HepG2 (cell line): Measurements from ENCODE around the gene IL1A. TPM values are rescaled to one million over a fixed set of nuclear protein-coding genes. Genes with fewer than 3 reads are reported as not detected.

Experiments
- ATAC-seq: fragments of 200-7000 bp; cut with Tn5 transposase; 3 replicates; pipeline ENCODE4 v1.9.1; 2020; ENCODE audit warnings: mild to moderate bottlenecking, moderate library complexity
- BruUV-seq: library from RNA; stranded (reverse); fragments of 400-500 nt; replicated peaks from 2 replicates; lab custom pipeline; 2021; lab: Mats Ljungman, UMichigan
- CTCF ChIA-PET: fragments of 300-600 bp; formaldehyde crosslinking; extraction: SDS; loops from one replicate; lab custom pipeline; 2021; ENCODE audit warnings: low total read pairs, inconsistent platforms, low intra/inter-chr PET ratio; lab: Yijun Ruan, JAX
- POLR2A ChIA-PET: fragments of 350-600 bp; sonication (Branson Sonifier 250); formaldehyde crosslinking; loops from one replicate; lab custom pipeline; 2020; ENCODE audit warnings: antibody characterized with exemption, inconsistent platforms; lab: Yijun Ruan, JAX
- DNase-seq: peaks from one replicate; pipeline ENCODE4 v3.0.0-alpha.2; 2015; ENCODE audit warnings: low spot score
- FAIRE-seq: peaks from 3 replicates; lab custom pipeline; 2011; peaks lifted over from hg19 to GRCh38; lab: Jason Lieb, UNC
- H2AFZ ChIP-seq: one replicate; pipeline ENCODE4 v1.6.1; 2011; ENCODE audit warnings: low read length, inconsistent platforms
- H3K27ac ChIP-seq: fragments of 300-600 bp; 3 replicates; pipeline ENCODE4 v1.8.0; 2011; ENCODE audit warnings: mixed run types, mild to moderate bottlenecking, mixed read lengths, low read length, inconsistent platforms; ENCODE audit not compliant: insufficient read depth; ENCODE audit errors: extremely low read length
- H3K27me3 ChIP-seq, 2 experiments: fragments of 200-600 bp in 1 of 2; 2 replicates in 1 of 2; 3 replicates in 1 of 2; pipeline versions ENCODE4 v1.6.0 to v1.8.0; 2011; ENCODE audit warnings: low read length in 2 of 2, mild to moderate bottlenecking in 2 of 2, moderate library complexity in 2 of 2, inconsistent platforms in 1 of 2; ENCODE audit not compliant: insufficient read depth in 2 of 2, control insufficient read depth in 1 of 2
- H3K36me3 ChIP-seq, 2 experiments: fragments of 200-600 bp in 1 of 2; replicated peaks in 1 of 2; 2 replicates in 1 of 2; 3 replicates in 1 of 2; pipeline versions ENCODE4 v1.5.1 to v1.8.0; 2011; ENCODE audit warnings: low read length in 2 of 2, inconsistent platforms in 1 of 2; ENCODE audit not compliant: insufficient read depth in 2 of 2, control insufficient read depth in 1 of 2
- H3K4me1 ChIP-seq: 2 replicates; pipeline ENCODE4 v1.5.1; 2012; ENCODE audit warnings: low read length, inconsistent platforms; ENCODE audit not compliant: insufficient read depth
- H3K4me2 ChIP-seq: 2 replicates; pipeline ENCODE4 v1.6.0; 2011; ENCODE audit warnings: low read depth, low read length, inconsistent platforms
- H3K4me3 ChIP-seq, 3 experiments: fragments of 200-600 bp in 1 of 3; sonication (generic), shearing (Covaris generic) in 1 of 3; replicated peaks in 1 of 3; 2 replicates each; pipeline ENCODE4 v1.5.1; 2011 to 2016; ENCODE audit warnings: low read length in 3 of 3, inconsistent platforms in 2 of 3, low read depth in 2 of 3, mild to moderate bottlenecking in 2 of 3, control low read depth in 1 of 3, mixed read lengths in 1 of 3; ENCODE audit not compliant: insufficient read depth in 1 of 3
- H3K79me2 ChIP-seq: one replicate; pipeline ENCODE4 v1.6.1; 2011; ENCODE audit warnings: low read length, inconsistent platforms; ENCODE audit not compliant: insufficient read depth
- H3K9ac ChIP-seq: 2 replicates; pipeline ENCODE4 v1.6.0; 2011; ENCODE audit warnings: mild to moderate bottlenecking, low read depth, low read length, inconsistent platforms; ENCODE audit not compliant: insufficient read depth
- H3K9me3 ChIP-seq: 2 replicates; pipeline ENCODE4 v1.5.1; 2012; ENCODE audit warnings: mild to moderate bottlenecking, low read length
- H4K20me1 ChIP-seq: 2 replicates; pipeline ENCODE4 v1.6.0; 2011; ENCODE audit warnings: inconsistent platforms, mild to moderate bottlenecking, low read length, moderate library complexity; ENCODE audit not compliant: insufficient read depth
- ELF1 ChIP-seq: sonication (generic); formaldehyde crosslinking; IDR thresholded peaks from 2 replicates; pipeline ENCODE4 v1.4.0; 2020; ENCODE audit warnings: missing genetic modification reagents
- ZBTB38 ChIP-seq: sonication (generic); formaldehyde crosslinking; IDR thresholded peaks from 2 replicates; pipeline ENCODE4 v1.5.1; 2020; ENCODE audit warnings: mild to moderate bottlenecking, missing genetic modification reagents
- ZNF101 ChIP-seq: sonication (generic); formaldehyde crosslinking; IDR thresholded peaks from 2 replicates; pipeline ENCODE4 v1.4.0; 2020; ENCODE audit warnings: mild to moderate bottlenecking, low read depth, missing genetic modification reagents, borderline replicate concordance
- WGBS: methylation state at CpG from one replicate; pipeline ENCODE4 v1.1.6; 2017; ENCODE audit warnings: low lambda C conversion rate; 5-methylcytosine and 5-hydroxymethylcytosine counted together
- in situ Hi-C: cut with HindIII; loops from 2 replicates; pipeline ENCODE4 v1.10.0; 2017; ENCODE audit warnings: low pct_unique_long_range_greater_than_20kb; ENCODE audit not compliant: extremely low pct_ligation_motif_present
- intact Hi-C: fragments of 100-400 bp; cut with micrococcal nuclease; formaldehyde crosslinking; loops from one replicate; pipeline ENCODE4 v1.10.0; 2022; ENCODE audit not compliant: unreplicated experiment
- polyA plus RNA-seq, 8 experiments: library from polyadenylated mRNA; depleted of rRNA in 3 of 8; stranded (reverse) in 7 of 8; unstranded in 1 of 8; fragments of >200 nt; fragmentation: Illumina TruSeq in 4 of 8; extraction: Trizol in 4 of 8; gene quantifications; 2 replicates each; pipeline versions ENCODE4 v1.2.1 to v1.2.3, GENCODE V29; 2011 to 2016; ENCODE audit warnings: low read depth in 4 of 8, missing spikeins in 1 of 8, mixed read lengths in 1 of 8; ENCODE audit not compliant: insufficient read depth in 1 of 8
- total RNA-seq, 5 experiments: library from RNA; depleted of rRNA; stranded (reverse); fragments of >200 nt; fragmentation: Illumina TruSeq; extraction: Trizol; gene quantifications; 2 replicates each; pipeline ENCODE4 v1.2.3, GENCODE V29; 2016; ENCODE audit warnings: low read depth in 1 of 5
- TF ChIP-seq, protein P1 (sequence below): IDR thresholded peaks from 2 replicates; pipeline ENCODE4 v1.6.1; 2016; ENCODE audit warnings: low read depth, borderline replicate concordance
- TF ChIP-seq, protein P2 (sequence below): sonication (generic); formaldehyde crosslinking; IDR thresholded peaks from 2 replicates; pipeline ENCODE4 v1.8.0; 2022; ENCODE audit warnings: mild to moderate bottlenecking, missing genetic modification reagents, moderate library complexity

Gene IL1A
- total and polyA plus RNA-seq, 2 of the 13 experiments (the other 11 are each of a cell fraction or from before 2014, with no cell fraction given), result not detected

DNA sequence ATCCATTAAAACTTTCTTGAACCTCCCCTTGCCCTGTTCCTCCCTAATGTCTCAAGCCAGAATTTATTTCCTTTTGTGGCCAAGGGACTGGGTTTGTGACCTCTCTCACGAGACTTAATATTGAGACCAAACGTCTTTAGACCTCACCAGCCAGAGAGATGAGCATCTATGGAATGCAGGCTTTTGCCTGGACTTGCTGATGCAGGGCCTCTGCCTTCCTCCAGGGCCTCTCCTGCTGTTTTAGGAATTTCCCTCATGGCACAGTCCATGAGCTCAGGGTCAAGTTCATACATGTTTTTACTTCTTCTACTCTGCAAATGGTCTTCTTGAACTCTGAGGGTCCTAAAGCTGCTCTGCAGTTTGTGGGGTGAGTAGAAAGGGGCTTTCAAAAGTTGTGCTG lies 30.0 kb upstream of the IL1A start (continued):
- TF ChIP-seq, protein P1, sequence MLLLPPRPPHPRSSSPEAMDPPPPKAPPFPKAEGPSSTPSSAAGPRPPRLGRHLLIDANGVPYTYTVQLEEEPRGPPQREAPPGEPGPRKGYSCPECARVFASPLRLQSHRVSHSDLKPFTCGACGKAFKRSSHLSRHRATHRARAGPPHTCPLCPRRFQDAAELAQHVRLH (CRISPR knock-in tag), result peak; percentile 43; the same call in 1 of the 2 replicates
- TF ChIP-seq ZNF101 (CRISPR knock-in tag), result no peak
- TF ChIP-seq, all 625 proteins: peak for 29

DNA sequence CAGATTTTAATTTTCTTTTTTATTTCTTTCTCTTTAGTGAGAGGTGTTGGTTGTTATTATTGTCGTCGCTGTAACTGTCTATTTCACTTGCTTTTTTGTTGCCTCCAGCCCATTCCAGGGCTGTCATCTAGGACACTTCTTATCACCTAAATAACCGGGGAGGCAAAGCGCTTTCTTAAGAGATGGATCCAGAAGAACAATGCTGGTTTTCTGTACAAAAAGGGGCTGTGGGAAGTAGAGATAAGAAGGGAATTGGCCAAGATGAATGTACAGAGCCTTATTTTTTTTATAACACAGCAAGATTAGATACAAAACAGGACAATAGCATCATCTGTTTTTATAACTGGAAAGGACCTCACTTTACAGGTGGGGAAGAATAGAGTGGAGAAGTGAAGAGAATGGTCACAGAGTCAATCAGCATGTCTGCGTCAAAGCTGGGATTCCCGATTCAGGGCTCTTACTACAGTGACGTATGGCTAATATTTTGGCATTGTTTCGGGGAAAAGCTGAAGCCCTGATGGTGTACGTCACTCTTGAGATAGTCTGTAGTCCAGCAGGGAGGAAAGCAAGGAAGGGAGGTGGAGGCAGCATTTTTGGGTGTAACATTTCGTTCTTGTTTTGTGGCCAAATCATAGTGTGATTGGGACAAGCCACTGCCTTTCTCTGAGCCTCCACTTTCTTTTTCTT lies 29.1 kb upstream of the IL1A start:
- Histone ChIP-seq H3K27me3 (no peaks in the 10 kb centered on the region), H3K9ac (no peak overlapping the region), H3K4me1 (peaks cover 86% of the 10 kb centered on the region), H2AFZ (no peak overlapping the region), H4K20me1 (no peaks in the 10 kb centered on the region), H3K79me2 (no peaks in the 10 kb centered on the region), H3K36me3 (no peaks in the 10 kb centered on the region), H3K9me3 (no peaks in the 10 kb centered on the region), H3K4me2 (no peak overlapping the region), H3K27ac (no peak overlapping the region), H3K4me3 (no peak overlapping the region)
- in situ Hi-C loops, result no loop called here
- ChIA-PET POLR2A (no interaction called here), CTCF (no interaction called here)
- BruUV-seq, result no TSS peak
- 98% methylated on average over 10 of the region's 10 CpGs for WGBS
- TF ChIP-seq ZBTB38 (CRISPR knock-in tag), result peak; percentile 32; the same call in 1 of the 2 replicates
- TF ChIP-seq, protein P2, sequence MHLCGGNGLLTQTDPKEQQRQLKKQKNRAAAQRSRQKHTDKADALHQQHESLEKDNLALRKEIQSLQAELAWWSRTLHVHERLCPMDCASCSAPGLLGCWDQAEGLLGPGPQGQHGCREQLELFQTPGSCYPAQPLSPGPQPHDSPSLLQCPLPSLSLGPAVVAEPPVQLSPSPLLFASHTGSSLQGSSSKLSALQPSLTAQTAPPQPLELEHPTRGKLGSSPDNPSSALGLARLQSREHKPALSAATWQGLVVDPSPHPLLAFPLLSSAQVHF (CRISPR knock-in tag), result no peak
- TF ChIP-seq ELF1, result no peak
- ATAC-seq (no peak), FAIRE-seq (no peak), DNase-seq (no peak)
- intact Hi-C loops, result no loop called here
